ENCODE results near the gene ZDHHC7.

ZDHHC7 gene

GRCh38 chr16:85025781-85026653, 14.7 kb upstream of the ZDHHC7 start:
- H3K27ac ChIP-seq (ENCODE audit: low read depth, low read length) = no peak overlapping the region
- H3K9me2 ChIP-seq (replicated peaks; ENCODE audit: control insufficient read depth, low read length) = no peaks in the 10 kb centered on the region
- no peaks in the 10 kb centered on the region for H3K9me3 ChIP-seq (ENCODE audit: control insufficient read depth, insufficient read depth, low read length)
- no peaks in the 10 kb centered on the region for H3K36me3 ChIP-seq (ENCODE audit: control insufficient read depth, low read length)
- no peaks in the 10 kb centered on the region for H3K79me2 ChIP-seq (ENCODE audit: control insufficient read depth, low read length)
- H3K4me3 ChIP-seq (ENCODE audit: low read length) = no peak overlapping the region
- H3K4me1 ChIP-seq (ENCODE audit: control insufficient read depth, low read length) = peaks cover 12% of the 10 kb centered on the region
- H4K20me1 ChIP-seq (ENCODE audit: control insufficient read depth, insufficient read depth, low read depth, low read length) = no peaks in the 10 kb centered on the region
- TF ChIP-seq EZH2phosphoT487 (IDR thresholded peaks at IDR 0.05; ENCODE audit: borderline replicate concordance, low read length) (no peak), CTCF (IDR thresholded peaks at IDR 0.05; ENCODE audit: low read depth, low read length, poor library complexity, severe bottlenecking) (no peak)
- no peak overlapping the region for H3K4me2 ChIP-seq (ENCODE audit: low read length)
- peaks cover 24% of the 10 kb centered on the region for H3K27me3 ChIP-seq (ENCODE audit: control insufficient read depth, low read length)
- no peaks in the 10 kb centered on the region for H3F3A ChIP-seq (ENCODE audit: control insufficient read depth, insufficient read depth)

- H3K27ac ChIP-seq (ENCODE audit: low read depth, low read length) = no peak overlapping the region
- no peaks in the 10 kb centered on the region for H3K9me2 ChIP-seq (replicated peaks; ENCODE audit: control insufficient read depth, low read length)
- TF ChIP-seq EZH2phosphoT487 (IDR thresholded peaks at IDR 0.05; ENCODE audit: borderline replicate concordance, low read length) = no peak
- TF ChIP-seq CTCF (IDR thresholded peaks at IDR 0.05; ENCODE audit: low read depth, low read length, poor library complexity, severe bottlenecking) = no peak
- peaks cover 22% of the 10 kb centered on the region for H3K27me3 ChIP-seq (ENCODE audit: control insufficient read depth, low read length)
- H3K4me3 ChIP-seq (ENCODE audit: low read length) = no peak overlapping the region
- no peaks in the 10 kb centered on the region for H4K20me1 ChIP-seq (ENCODE audit: control insufficient read depth, insufficient read depth, low read depth, low read length)
- no peaks in the 10 kb centered on the region for H3K4me1 ChIP-seq (ENCODE audit: control insufficient read depth, low read length)
- H3F3A ChIP-seq (ENCODE audit: control insufficient read depth, insufficient read depth) = no peaks in the 10 kb centered on the region
- no peaks in the 10 kb centered on the region for H3K79me2 ChIP-seq (ENCODE audit: control insufficient read depth, low read length)
- no peak overlapping the region for H3K4me2 ChIP-seq (ENCODE audit: low read length)
- no peaks in the 10 kb centered on the region for H3K36me3 ChIP-seq (ENCODE audit: control insufficient read depth, low read length)
- no peaks in the 10 kb centered on the region for H3K9me3 ChIP-seq (ENCODE audit: control insufficient read depth, insufficient read depth, low read length)
Observed at GRCh38 chr16:85019659-85020245, 8.4 kb upstream of the ZDHHC7 start.

GRCh38 chr16:85018529-85019236, 7.3 kb upstream of the ZDHHC7 start:
- Histone ChIP-seq H3K9me3 (ENCODE audit: control insufficient read depth, insufficient read depth, low read length) (no peaks in the 10 kb centered on the region), H3K79me2 (ENCODE audit: control insufficient read depth, low read length) (no peaks in the 10 kb centered on the region), H3K4me1 (ENCODE audit: control insufficient read depth, low read length) (no peaks in the 10 kb centered on the region), H3K4me3 (ENCODE audit: low read length) (no peak overlapping the region), H3F3A (ENCODE audit: control insufficient read depth, insufficient read depth) (no peaks in the 10 kb centered on the region), H4K20me1 (ENCODE audit: control insufficient read depth, insufficient read depth, low read depth, low read length) (no peaks in the 10 kb centered on the region), H3K27ac (ENCODE audit: low read depth, low read length) (no peak overlapping the region), H3K27me3 (ENCODE audit: control insufficient read depth, low read length) (peaks cover 26% of the 10 kb centered on the region), H3K36me3 (ENCODE audit: control insufficient read depth, low read length) (no peaks in the 10 kb centered on the region), H3K9me2 (replicated peaks; ENCODE audit: control insufficient read depth, low read length) (no peaks in the 10 kb centered on the region), H3K4me2 (ENCODE audit: low read length) (no peak overlapping the region)
- TF ChIP-seq CTCF (IDR thresholded peaks at IDR 0.05; ENCODE audit: low read depth, low read length, poor library complexity, severe bottlenecking) = no peak
- TF ChIP-seq EZH2phosphoT487 (IDR thresholded peaks at IDR 0.05; ENCODE audit: borderline replicate concordance, low read length) = no peak

Measured in DOHH2 (cell line).